ENCODE data around the gene BID.

The BID gene

DNA sequence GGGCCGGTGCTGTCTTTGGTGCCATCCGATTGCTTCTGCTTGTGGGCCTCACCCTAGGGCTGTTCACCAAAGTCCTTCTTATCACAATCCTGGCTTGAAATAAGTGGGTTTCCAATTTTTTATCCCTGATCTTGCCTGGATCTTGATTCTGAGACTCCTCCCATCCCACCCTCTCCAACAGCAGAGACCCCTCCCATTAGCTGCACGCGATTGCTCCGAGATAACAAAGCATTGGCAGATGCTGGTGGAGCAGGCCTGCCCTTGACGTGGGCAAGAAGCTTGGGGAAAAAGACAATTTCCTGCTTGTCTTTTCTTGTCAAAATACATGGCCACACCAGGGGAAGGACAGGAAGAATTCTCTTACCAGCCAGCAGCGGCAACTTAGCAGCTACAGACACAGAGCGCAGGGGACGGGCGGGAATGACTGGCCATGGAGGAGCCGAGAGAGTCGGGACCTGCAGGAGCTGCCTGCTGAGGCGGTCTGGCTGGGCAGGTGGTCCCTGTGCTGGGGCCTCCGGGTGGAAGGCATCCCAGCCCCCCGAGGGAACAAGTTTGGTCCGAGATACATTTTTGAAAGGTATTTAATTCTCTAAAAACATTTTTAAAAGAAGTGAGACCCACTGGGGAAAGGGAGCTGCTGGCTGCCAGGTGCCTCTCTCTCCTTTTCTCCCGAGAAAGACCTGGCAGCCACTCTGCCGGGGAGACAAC, 9.7 kb upstream of the BID start:
- no peak for DNase-seq (ENCODE audit: low read depth in 2 of 2)

DNA sequence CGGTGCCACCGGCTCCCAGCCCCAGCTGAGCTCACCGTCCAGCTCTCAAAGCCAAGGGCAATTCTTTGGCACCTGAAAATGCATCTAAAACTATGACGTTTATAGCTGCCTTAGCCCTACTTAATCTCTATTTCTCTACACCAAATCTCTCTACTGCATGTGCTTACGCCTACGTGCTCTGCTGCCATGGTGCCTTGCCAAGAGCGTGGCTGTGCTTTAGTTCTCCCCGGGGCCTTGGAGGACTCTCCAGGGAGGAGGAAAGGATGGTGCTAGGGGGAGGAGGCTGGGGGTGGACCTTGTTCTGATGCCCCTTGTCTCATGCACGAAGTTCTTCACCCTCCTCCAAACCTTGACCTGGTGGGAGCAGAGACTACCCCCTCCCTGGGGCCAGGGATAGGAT, 9.0 kb upstream of the BID start:
- no peak for DNase-seq (ENCODE audit: low read depth in 2 of 2)

DNA sequence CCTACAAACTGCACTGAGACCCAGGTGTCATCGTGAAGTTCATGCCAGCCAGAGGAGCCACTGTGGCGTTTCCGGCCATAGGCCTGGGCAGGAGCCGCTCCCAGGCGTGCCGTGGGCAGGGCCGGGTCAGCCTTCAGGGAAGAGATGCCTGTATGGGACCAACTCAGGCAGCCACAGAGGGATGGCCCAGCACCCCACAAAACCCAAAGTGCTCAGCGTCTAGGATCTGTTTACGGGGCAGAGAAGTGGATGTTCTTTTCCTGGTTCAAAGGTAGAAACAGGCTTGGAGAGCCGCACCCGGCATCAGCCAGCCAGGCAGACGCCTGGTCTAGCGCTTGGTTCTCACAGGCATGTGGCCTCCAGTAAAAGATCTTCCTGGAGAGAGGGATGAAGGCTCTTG, 8.4 kb upstream of the BID start:
- DNase-seq (ENCODE audit: low read depth in 2 of 2), result no peak

DNA sequence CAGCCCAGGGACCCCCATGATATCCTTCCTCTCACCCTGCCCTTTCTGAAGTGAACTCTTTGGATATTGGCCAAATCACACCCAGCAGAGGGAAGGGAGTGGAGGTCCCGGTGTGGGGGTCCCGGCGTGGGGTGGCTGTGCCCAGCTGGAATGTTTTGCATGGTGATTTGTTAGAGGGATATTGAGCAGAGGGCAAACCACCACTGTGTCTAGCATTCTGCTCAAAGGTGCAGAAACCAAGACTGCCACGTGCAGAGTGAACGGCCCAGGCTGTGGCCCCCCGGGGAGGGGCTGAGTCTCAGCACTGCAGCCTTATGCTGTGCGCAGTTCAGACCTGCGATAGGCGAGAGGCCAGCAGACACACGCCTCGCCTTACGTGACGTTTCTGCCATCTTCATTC, 7.9 kb upstream of the BID start:
- no peak for DNase-seq (ENCODE audit: low read depth in 2 of 2)

DNA sequence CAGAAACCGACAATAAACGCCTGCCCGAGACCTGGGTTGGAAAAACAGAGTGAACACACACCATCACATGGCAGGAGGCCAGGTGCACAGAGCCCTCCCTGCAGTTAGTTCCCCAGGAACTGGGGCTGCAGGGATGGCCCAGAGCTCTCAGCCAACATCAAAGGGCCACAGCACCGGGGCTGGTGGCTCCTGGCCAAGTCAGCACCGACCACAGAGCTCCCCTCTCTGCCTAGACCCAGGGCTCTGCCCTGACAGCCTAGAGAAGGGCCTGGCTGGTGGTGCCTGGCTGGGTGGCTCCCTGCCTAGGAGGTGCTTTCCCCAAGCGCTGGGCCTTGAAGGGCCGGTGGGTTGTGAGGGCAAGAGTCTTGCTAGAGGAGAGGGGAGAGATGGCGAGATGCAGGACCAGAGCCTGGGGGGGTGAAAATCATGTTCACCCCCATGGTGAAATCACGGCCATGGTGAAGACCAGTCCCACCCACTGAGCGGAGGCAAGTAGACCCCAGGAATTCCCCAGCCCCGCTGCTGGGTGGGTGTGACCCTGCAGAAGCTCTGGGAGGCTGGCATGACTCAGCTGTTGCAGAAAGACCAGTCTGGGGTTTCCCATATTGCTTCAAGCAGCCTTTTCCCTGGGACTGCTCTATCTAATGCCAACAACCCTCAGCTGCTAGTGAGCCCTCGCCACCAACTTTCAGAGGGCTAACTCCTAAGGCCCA, 7.2 kb upstream of the BID start:
- peak in 1 of 2 donors; percentile 36 for DNase-seq (ENCODE audit: low read depth in 2 of 2)

DNA sequence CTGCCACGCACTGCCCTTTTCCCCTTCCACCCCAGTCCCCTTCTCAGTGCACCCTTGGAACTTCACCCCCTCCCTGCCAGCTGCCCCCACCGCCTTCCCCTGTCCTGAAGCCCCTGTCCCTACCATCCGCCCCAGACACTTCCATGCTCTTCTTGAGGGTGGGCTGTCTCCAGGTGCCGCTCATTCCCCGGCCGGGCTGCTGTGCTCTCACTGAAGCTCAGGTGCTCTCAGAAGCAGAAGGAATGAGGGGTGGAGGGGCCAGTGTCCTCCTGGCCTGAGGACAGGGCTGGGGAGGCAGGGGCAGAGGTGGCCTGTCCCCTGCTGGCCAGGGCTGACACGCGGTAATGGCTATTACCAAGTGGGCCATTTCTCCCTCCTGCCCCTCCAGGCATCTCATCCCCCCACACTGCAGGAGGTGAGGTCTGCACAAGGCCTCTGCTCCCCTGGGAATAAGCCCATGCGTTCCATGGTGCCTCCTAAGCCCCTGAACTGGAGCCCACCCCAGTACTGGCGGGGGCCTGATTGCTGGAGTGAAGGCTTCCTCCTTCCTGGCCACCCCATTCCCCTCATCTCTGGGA, 6.6 kb upstream of the BID start:
- DNase-seq (ENCODE audit: low read depth in 2 of 2), result no peak

DNA sequence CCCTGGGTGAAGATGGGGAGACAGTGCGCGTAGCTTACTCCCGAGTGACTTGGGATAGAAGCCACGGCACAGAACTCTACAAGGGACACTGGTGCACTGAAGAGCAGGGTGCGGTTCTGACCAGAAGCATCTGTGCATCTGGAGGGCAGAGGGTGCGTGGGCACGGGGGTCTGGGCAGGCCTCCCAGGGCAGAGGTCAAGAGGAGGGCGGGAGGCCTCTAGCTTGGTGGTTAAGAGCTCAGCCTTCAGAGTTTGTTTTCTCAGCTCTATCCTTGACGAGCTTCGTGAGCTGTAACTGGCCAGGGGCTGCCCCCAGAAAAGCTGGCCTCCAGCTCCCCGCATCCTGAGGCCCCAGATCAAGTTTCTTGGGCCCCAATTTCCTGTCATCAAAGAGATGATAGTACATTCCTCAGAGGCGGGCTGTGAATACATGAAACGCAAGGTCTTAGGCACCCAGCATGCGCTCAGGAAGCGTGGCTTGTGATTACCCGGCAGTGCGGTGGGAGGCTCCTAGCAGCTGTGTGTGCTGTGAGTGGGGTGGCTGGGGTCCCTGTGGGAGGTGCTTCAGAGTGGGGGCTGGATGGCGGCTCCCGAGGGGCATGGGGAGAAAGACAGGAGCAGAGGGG, 6.0 kb upstream of the BID start:
- no peak for DNase-seq (ENCODE audit: low read depth in 2 of 2)

DNA sequence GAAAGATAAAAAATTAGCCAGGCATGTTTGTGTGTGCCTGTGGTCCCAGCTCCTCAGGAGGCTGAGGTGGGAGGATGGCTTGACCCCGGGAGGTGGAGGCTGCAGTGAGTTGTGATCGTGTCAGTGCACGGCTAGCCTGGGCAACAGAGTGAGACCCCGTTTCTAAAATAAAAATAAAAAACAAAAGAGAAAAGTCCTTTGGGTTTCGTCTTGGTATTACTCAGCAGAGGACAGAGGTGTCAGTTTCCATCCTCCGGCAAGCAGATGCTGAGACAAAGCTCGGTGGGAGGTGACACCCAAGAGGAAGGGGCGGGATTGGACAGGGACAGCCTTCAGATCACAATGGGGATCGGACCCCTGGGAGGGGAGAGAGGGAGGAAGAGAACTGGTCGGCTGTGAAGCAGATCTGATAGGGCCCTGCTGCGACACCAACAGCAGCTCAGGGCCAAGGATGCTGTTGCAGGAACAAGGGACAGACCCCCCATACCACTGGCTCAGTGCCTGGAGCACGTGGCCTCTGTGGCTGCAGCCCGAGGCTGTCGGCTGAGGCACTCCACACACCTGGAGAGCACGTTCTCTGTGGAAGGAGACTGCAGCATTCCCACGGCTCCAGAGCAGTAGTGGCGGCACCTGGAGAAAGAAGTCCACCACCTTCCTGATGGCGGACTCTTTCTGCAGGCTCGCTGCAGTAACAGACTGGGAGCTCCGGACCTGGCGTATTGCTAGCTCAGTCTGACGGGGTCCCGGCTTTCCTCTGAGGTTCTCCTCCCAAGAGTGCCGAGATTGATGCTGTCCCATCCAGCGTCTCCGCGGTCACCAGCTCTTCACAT, 5.2 kb upstream of the BID start:
- no peak for DNase-seq (ENCODE audit: low read depth in 2 of 2)

DNA sequence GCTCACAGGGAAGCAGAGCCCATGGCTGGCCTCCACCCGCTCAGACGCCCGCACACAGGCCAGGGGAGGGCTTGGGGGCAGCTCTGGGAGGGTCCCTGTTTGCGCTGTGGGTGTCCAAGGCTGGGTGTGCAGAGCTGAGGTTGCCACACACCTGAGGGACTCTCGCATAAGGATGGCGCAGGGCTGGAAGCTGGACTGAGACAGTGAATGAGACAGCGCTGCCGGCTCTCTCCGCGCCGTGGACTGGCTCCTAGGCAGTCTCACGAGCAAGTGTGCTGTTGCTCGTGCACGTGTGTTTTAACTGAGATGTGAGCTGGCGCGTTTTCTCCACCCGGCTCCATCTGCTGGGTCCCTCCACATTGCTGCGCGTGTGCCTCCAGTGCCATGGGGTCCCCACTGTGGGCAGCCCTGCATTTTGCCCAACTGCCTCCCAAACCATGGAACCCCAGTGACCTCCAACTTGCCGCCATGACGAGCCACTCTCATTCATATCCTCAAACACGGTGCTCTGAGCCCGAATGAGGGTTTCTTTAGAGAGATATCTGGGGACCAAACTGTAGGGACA, 4.2 kb upstream of the BID start:
- DNase-seq (ENCODE audit: low read depth in 2 of 2), result no peak

DNA sequence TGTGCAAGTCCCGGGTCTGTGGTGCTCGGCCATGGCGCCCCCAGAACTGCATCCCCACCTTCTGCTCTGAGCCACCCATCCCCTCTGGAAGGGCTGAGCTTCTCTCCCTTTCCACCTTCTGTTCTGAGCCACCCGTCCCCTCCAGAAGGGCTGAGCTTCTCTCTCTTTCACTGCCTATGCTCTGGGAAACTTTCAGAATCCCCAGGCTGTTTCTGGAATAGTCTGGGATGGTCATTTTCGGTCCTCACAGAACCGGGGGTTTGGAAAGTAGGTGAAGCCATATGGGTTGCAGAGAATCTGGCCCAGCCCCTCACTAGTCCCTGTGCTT, 3.4 kb upstream of the BID start:
- DNase-seq (ENCODE audit: low read depth in 2 of 2), result no peak

DNA sequence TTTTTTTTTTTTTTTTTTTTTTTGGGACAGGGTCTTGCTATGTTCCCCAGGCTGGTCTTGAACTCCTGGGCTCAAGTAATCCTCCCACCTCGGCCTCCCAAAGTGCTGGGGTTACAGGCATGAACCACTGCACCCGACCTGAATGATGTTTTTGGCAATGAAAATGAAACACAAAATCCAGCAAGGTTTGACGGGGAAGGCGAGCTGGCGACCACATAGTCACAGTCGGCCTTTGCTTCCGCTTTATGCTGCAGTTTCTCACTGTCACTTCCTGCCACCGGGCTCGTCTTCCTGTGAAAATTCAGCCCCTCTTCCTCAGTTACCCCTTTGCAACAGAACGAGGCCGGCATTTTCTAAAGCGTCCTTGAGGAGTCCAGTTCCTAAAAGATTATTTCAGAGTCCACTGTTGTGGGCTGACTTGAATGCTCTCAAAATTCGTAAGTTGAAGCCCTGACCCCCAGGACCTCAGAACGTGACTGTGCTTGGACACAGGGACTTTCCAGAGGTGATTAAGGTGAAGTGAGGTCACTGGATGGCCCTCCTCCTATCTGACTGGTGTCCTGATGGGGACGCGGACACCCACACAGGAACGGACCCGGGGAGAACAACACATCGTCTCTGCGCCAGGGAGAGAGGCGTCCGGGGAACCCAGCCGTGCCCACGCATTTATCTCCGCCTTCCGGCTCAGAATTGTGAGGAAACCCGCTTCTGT, 2.9 kb upstream of the BID start:
- peak; percentile 46 to 54 for DNase-seq (ENCODE audit: low read depth in 2 of 2)

DNA sequence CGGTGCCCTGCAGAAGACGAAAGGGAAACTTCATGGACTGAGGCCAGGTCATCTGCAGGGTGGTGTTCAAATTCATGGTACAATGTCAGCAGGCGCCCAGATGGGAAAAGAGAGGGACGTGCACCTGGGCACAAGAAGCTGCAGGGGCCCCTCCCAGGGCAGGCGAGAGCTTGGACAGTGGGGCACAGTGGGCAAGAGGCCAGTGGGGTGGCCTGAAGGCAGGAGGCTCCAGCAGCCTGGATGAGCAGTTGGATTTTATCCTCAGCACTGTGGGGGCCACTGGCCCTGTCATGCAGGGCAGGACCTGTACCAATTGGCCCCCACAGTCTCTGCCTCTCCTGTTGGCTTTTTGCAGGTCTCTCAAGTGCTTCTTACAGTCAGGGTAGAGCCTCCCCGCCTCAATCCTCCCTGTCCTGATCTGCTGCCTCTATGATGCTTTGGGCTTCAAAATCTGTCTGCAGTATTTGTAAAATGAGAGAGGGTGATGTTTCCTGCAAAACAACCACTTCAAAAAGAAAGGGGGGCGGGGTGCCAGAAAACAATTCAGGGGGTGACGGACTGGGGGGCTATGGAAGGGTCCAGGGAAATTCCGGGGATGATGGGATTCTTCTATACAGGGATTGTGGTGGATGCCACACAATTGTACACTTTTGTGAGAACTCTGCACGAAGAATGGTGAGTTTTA, 1.7 kb upstream of the BID start:
- DNase-seq (ENCODE audit: low read depth in 2 of 2), result no peak

DNA sequence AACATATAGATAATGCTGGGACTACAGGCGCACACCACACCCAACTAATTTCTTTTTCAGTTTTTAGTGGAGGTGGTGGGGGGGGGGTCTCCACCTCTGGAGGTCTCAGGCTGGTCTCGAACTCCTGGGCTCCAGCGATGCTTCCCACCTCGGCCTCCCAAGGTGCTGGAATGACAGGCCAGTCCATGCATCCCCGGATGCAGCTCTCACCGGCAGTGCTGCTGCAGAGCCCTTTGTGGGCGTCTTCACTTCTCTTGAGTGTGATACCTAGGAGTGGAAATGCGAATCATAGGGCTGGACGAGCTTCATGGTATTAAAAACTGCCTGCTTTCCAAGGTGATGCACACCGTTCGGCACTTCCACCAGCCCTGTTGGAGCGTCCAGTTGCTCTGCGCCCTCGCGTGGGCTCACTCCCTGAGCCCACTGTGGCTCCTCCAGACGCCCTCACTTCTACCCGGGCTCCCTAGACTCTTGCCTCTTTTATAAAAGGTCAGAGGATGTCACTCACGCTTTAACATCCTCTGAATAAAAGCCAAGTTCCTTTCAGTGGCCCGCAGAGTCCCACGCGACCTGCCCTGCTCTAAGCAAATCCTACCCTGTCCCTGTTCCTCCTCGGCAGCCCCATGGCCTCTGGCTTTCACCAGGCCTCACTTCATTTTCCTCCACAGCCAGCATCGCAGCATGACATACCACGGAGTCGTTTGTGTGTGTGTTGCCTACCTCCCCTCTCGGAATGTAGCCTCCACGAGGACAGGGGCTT, 837 bp upstream of the BID start:
- DNase-seq (ENCODE audit: low read depth in 2 of 2), result no peak

DNA sequence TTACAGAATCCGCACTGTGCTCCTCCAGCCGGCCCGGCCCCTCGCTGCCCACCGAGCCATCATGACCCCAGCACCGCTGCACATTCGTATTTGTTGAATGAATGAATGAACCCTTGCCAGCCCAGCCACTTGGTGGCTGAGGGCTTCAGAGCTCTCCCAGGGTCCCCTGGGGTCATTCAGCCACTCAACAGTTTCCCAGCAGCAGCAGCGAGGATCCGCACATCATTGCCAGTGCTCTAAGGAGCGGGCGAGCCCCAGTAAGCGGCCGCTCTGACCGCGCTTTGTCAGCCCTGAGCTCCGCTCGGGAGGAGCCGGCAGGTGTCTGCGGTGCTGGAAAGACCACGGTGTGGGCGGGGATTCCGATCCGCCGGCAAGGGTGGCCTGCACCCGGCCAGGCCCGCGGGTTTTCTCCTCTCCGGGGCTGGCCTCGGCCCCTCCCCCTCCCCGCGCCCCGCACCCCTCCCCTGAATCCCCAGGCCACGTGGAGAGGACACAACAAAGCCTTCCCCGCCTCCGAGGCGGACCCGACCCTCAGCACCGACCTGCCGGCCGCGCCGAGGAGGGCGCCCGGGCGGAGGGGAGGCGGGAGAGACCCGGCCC, 563 bp downstream of the BID start:
- peak; percentile 37 to 56 for DNase-seq (ENCODE audit: low read depth in 2 of 2)

DNA sequence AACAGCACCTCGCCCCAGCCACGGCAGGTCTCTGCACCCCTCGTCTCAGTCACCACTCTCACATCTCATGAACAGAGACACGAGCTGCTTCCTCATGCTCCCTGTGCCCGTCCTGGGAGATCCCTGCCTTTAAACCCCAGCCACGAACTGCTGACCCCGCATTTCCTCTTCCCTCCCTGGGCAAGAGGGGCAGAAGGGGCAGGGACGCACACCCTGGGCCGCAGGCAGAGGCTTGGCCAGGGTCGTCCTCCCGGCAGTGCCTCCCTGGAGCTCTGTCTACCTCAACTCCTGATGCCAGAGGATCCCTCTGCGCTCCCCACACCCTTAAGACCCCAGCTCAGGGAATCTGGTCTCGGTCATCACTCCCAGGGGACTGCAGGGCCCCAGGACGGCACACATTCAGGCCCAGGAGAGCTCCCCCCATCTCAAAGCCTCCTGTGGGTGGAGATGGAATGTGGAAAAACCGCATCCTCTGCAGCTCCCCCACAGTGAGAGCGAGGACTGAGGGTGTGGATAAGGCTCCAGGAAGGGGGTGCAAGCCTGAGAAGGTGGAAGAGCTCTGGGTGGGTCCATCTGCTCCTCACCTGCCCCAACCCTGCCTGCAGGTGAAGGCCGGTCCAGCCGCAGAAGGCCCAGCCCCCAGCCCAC, 1.2 kb downstream of the BID start:
- DNase-seq (ENCODE audit: low read depth in 2 of 2), result no peak

DNA sequence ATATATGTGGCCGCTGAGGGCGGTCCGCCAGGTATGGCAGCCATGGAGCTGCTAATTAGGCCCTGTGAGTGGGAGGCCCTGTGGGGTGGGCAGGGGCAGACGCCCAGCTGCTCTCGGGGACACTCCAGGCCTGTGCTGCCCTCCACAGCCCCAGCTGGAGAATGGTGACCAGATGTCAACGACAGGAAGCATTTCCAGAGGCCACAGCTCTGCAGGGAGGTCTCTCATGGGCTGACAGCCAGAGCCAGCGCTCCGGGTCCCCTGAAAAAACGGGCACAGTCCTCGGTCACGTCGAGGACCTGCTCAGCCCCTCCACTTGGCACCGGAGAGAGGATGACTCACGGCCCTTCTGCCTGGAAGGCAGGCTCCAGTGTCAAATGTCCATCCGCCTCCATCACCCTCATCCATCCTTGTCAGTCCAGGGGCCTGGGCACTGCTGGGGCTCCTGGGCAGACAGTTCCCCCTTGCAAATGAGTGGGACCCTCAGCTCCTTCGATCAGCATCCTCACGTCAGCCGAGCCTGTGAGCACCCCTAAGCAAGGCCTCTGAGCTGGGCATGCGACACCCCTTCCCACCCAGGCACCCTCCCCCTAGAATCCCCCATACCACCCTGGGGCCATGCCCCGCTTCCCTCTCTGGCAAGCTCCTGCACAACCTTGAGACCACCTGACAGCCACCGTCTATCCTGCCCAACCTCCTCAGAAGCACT, 1.9 kb downstream of the BID start:
- DNase-seq (ENCODE audit: low read depth in 2 of 2), result no peak

DNA sequence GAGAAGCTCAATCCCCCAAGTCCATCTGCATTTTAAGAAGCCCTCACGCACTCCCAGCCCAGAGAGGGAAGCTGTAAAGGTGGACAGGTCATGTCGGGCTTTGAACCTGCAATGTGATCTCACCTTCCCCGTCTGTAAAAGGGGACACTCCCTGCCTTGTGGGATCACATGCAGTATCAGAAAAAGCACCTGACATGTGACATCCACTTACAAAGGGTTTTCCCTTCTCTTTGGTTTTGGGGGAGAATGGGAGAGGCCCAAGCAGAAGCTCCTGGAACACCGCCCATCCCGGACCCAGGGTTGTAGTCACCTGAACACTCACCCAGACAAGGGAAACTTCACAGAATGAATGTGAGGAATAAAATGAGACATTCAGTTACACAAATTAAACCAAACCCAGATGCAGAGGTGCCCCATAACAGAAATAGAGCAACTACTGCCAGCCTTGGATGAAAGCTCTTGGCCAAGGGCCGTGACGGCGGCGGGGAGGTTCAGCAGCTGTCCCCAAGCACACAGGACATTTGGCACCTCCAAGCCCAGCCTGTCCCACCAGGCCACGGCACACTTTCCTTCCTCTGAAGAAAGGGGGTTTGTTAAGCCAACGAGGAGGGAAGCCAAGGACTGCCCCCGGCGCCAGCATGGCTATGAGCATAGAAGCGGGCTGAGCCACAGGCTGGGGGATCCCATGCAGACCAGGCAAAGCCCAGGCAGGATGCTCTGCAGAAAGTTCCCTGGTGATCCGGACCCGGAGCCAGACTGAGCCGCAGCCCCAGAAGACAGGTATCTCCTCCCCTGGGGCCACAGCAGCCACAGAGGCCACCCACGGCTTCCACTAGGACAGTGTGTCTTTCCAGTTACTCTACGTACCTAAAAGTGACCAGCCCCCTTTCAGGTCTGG, 3.8 kb downstream of the BID start:
- no peak for DNase-seq (ENCODE audit: low read depth in 2 of 2)

All from stimulated activated CD4-positive, alpha-beta T cell treated with anti-CD3 and anti-CD28 coated beads, Interleukin-4, amount 100 ng/mL, for 48 hours (primary cell).